Measurements from ENCODE around the gene FZR1.

Gene FZR1

GRCh38 chr19:3497757-3498520 lies 8.2 kb upstream of the FZR1 start:
- H3K9me3 ChIP-seq (replicated peaks in 1 of 2; ENCODE audit: control insufficient read depth in 2 of 2, insufficient read depth in 1 of 2, low read depth in 1 of 2, low read length in 2 of 2): peaks cover 0 to 2% of the 10 kb centered on the region in 2 donors
- peaks cover 0 to 3% of the 10 kb centered on the region in 2 donors for H3K4me1 ChIP-seq (ENCODE audit: control insufficient read depth in 2 of 2, insufficient read depth in 1 of 2, low read depth in 1 of 2, low read length in 2 of 2)
- H3K23ac ChIP-seq (ENCODE audit: low read depth, low read length, poor library complexity): no peak overlapping the region
- no peak overlapping the region for H4K8ac ChIP-seq (ENCODE audit: low read depth, low read length)
- H3K4ac ChIP-seq (ENCODE audit: low read length): no peak overlapping the region
- WGBS, 2 donors (ENCODE audit: extremely low coverage in 2 of 2, insufficient read length in 2 of 2, insufficient replicate concordance in 1 of 2): no CpG with 5 or more reads among the region's 5 CpGs
- H3K27ac ChIP-seq (replicated peaks; ENCODE audit: low read length): no peak overlapping the region
- H2BK120ac ChIP-seq (ENCODE audit: low read depth, low read length): no peak overlapping the region
- no peak overlapping the region for H3K14ac ChIP-seq (ENCODE audit: low read length)
- H3K36me3 ChIP-seq (replicated peaks in 1 of 2; ENCODE audit: control insufficient read depth in 2 of 2, insufficient read depth in 2 of 2, low read length in 2 of 2): peaks cover 11 to 38% of the 10 kb centered on the region in 2 donors
- H4K91ac ChIP-seq (ENCODE audit: low read depth, low read length, poor library complexity): no peak overlapping the region
- H3K4me2 ChIP-seq (ENCODE audit: insufficient read depth, low read length, poor library complexity, severe bottlenecking): no peak overlapping the region
- H2AK5ac ChIP-seq (ENCODE audit: low read depth, low read length): no peak overlapping the region
- no peak overlapping the region for H2BK12ac ChIP-seq (ENCODE audit: low read length)
- no peak overlapping the region for H3K18ac ChIP-seq (ENCODE audit: low read length)
- DNase-seq (ENCODE audit: low spot score): no peak
- no peak overlapping the region for H2BK5ac ChIP-seq (ENCODE audit: low read length)
- no peak overlapping the region for H2BK15ac ChIP-seq (ENCODE audit: low read length)
- no peak overlapping the region for H2AFZ ChIP-seq (ENCODE audit: low read length)
- H3K27me3 ChIP-seq (ENCODE audit: control insufficient read depth in 3 of 3, insufficient read depth in 3 of 3, low read depth in 1 of 3, low read length in 3 of 3): no peaks in the 10 kb centered on the region
- H3K4me3 ChIP-seq (ENCODE audit: low read length in 2 of 2): no peak overlapping the region
- peaks cover 5% of the 10 kb centered on the region for H3K79me1 ChIP-seq (ENCODE audit: low read depth, low read length)
- no peak overlapping the region for H3K9ac ChIP-seq (ENCODE audit: low read depth, low read length, poor library complexity)

DNA sequence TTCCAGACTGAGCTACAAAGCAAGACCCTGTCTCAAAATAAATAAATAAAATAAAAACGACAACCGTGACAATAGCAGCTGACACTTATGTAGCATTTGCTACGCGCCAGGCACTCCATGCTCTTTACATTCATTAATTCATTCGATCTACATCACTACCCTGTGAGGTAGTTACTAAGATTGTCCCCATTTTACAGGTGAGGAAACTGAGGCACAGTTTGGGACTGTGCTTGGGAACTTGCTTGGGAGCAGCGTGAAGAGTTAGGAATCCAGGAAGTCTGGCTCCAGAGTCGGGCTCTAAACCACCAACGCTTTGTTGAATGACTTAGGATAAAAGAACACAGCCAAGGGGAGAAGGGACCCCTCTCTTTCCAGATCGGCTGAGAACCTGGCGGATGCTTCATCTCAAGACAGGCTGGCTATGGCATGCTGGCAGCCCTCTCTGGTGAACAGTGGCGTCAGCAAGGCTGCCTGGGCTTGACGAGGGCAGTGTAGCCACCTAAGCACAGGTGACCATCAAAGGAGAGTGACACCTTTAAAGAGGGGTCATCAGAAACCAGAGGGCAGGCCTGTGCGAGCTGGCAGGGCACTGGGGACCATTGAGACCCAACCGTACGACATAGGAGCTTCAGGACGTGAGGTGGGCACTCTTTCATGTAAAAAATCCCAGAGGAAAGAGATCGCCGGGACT lies 6.2 kb upstream of the FZR1 start:
- Histone ChIP-seq H3K4ac (ENCODE audit: low read length) (no peak overlapping the region), H3K4me2 (ENCODE audit: insufficient read depth, low read length, poor library complexity, severe bottlenecking) (peak overlapping the region; percentile 92), H2BK12ac (ENCODE audit: low read length) (no peak overlapping the region), H3K4me3 (ENCODE audit: low read length in 2 of 2) (peak overlapping the region; percentile 65 to 93), H3K36me3 (replicated peaks in 1 of 2; ENCODE audit: control insufficient read depth in 2 of 2, insufficient read depth in 2 of 2, low read length in 2 of 2) (peaks cover 8 to 24% of the 10 kb centered on the region in 2 donors), H3K4me1 (ENCODE audit: control insufficient read depth in 2 of 2, insufficient read depth in 1 of 2, low read depth in 1 of 2, low read length in 2 of 2) (peaks cover 0 to 5% of the 10 kb centered on the region in 2 donors), H2BK120ac (ENCODE audit: low read depth, low read length) (no peak overlapping the region), H4K8ac (ENCODE audit: low read depth, low read length) (no peak overlapping the region), H3K18ac (ENCODE audit: low read length) (peak overlapping the region; percentile 99), H4K91ac (ENCODE audit: low read depth, low read length, poor library complexity) (no peak overlapping the region), H2BK15ac (ENCODE audit: low read length) (peak overlapping the region; percentile 4), H3K14ac (ENCODE audit: low read length) (peak overlapping the region; percentile 2), H3K27me3 (ENCODE audit: control insufficient read depth in 3 of 3, insufficient read depth in 3 of 3, low read depth in 1 of 3, low read length in 3 of 3) (no peaks in the 10 kb centered on the region), H2AK5ac (ENCODE audit: low read depth, low read length) (peak overlapping the region; percentile 30), H2BK5ac (ENCODE audit: low read length) (peak overlapping the region; percentile 98), H3K9me3 (replicated peaks in 1 of 2; ENCODE audit: control insufficient read depth in 2 of 2, insufficient read depth in 1 of 2, low read depth in 1 of 2, low read length in 2 of 2) (peaks cover 0 to 2% of the 10 kb centered on the region in 2 donors), H3K23ac (ENCODE audit: low read depth, low read length, poor library complexity) (peak overlapping the region; percentile 90), H3K27ac (replicated peaks; ENCODE audit: low read length) (no peak overlapping the region), H2AFZ (ENCODE audit: low read length) (peak overlapping the region; percentile 96), H3K9ac (ENCODE audit: low read depth, low read length, poor library complexity) (peak overlapping the region; percentile 93), H3K79me1 (ENCODE audit: low read depth, low read length) (peaks cover 5% of the 10 kb centered on the region)
- no CpG with 5 or more reads among the region's 18 CpGs for WGBS, 2 donors (ENCODE audit: extremely low coverage in 2 of 2, insufficient read length in 2 of 2, insufficient replicate concordance in 1 of 2)
- DNase-seq (ENCODE audit: low spot score): no peak

GRCh38 chr19:3500429-3501101 lies 5.5 kb upstream of the FZR1 start, which contains the start of gene DOHH:
Gene DOHH (minus strand): TSS chr19:3500674. CDS start chr19:3496814, 3,860 bp downstream.
- H3K79me1 ChIP-seq (ENCODE audit: low read depth, low read length): peaks cover 5% of the 10 kb centered on the region
- H3K14ac ChIP-seq (ENCODE audit: low read length): peak within 1 kb of the TSS; percentile 2
- H3K4me2 ChIP-seq (ENCODE audit: insufficient read depth, low read length, poor library complexity, severe bottlenecking): peak within 1 kb of the TSS; percentile 92
- DNase-seq (ENCODE audit: low spot score): peak; percentile 93
- H2AFZ ChIP-seq (ENCODE audit: low read length): peak within 1 kb of the TSS; percentile 96
- H3K4me1 ChIP-seq (ENCODE audit: control insufficient read depth in 2 of 2, insufficient read depth in 1 of 2, low read depth in 1 of 2, low read length in 2 of 2): peaks cover 3 to 8% of the 10 kb centered on the region in 2 donors
- H2AK5ac ChIP-seq (ENCODE audit: low read depth, low read length): peak within 1 kb of the TSS; percentile 30
- no CpG with 5 or more reads among the region's 52 CpGs for WGBS, 2 donors (ENCODE audit: extremely low coverage in 2 of 2, insufficient read length in 2 of 2, insufficient replicate concordance in 1 of 2)
- peak within 1 kb of the TSS; percentile 62 for H3K27ac ChIP-seq (replicated peaks; ENCODE audit: low read length)
- peak within 1 kb of the TSS; percentile 56 for H4K91ac ChIP-seq (ENCODE audit: low read depth, low read length, poor library complexity)
- H2BK15ac ChIP-seq (ENCODE audit: low read length): peak within 1 kb of the TSS; percentile 4
- no peak within 1 kb of the TSS for H3K4ac ChIP-seq (ENCODE audit: low read length)
- no peaks in the 10 kb centered on the region for H3K27me3 ChIP-seq (ENCODE audit: control insufficient read depth in 3 of 3, insufficient read depth in 3 of 3, low read depth in 1 of 3, low read length in 3 of 3)
- H2BK120ac ChIP-seq (ENCODE audit: low read depth, low read length): no peak within 1 kb of the TSS
- H3K4me3 ChIP-seq (ENCODE audit: low read length in 2 of 2): peak within 1 kb of the TSS; percentile 65 to 93
- H3K9me3 ChIP-seq (replicated peaks in 1 of 2; ENCODE audit: control insufficient read depth in 2 of 2, insufficient read depth in 1 of 2, low read depth in 1 of 2, low read length in 2 of 2): peaks cover 0 to 2% of the 10 kb centered on the region in 2 donors
- peaks cover 8 to 19% of the 10 kb centered on the region in 2 donors for H3K36me3 ChIP-seq (replicated peaks in 1 of 2; ENCODE audit: control insufficient read depth in 2 of 2, insufficient read depth in 2 of 2, low read length in 2 of 2)
- no peak within 1 kb of the TSS for H2BK12ac ChIP-seq (ENCODE audit: low read length)
- H2BK5ac ChIP-seq (ENCODE audit: low read length): peak within 1 kb of the TSS; percentile 98
- no peak within 1 kb of the TSS for H4K8ac ChIP-seq (ENCODE audit: low read depth, low read length)
- peak within 1 kb of the TSS; percentile 90 for H3K23ac ChIP-seq (ENCODE audit: low read depth, low read length, poor library complexity)
- H3K18ac ChIP-seq (ENCODE audit: low read length): peak within 1 kb of the TSS; percentile 99
- peak within 1 kb of the TSS; percentile 93 for H3K9ac ChIP-seq (ENCODE audit: low read depth, low read length, poor library complexity)
